ENCODE data around the gene OR5C1.
"Not testable (repeated sequence)": the region's sequence is repeated elsewhere in the genome, so short reads cannot be mapped to it uniquely, and the experiment has no call there.

OR5C1 gene

GRCh38 chr9:122810306-122810946, 21.7 kb downstream of the OR5C1 start:
- DNase-seq (ENCODE audit: low read depth), result peak; percentile 59

- DNase-seq (ENCODE audit: low read depth), result no peak
These were observed 24.0 kb downstream of the OR5C1 start for GRCh38 chr9:122812736-122813135.

- DNase-seq (ENCODE audit: low read depth), result no peak
These were observed 25.8 kb downstream of the OR5C1 start for GRCh38 chr9:122814545-122814944.

- no peak for DNase-seq (ENCODE audit: low read depth)
These were observed 26.8 kb downstream of the OR5C1 start for GRCh38 chr9:122815544-122815943.

GRCh38 chr9:122816163-122816867, 27.6 kb downstream of the OR5C1 start:
- no peak for DNase-seq (ENCODE audit: low read depth)

GRCh38 chr9:122819326-122819725, 30.6 kb downstream of the OR5C1 start:
- no peak for DNase-seq (ENCODE audit: low read depth)

- no peak for DNase-seq (ENCODE audit: low read depth)
These were observed 31.2 kb downstream of the OR5C1 start for GRCh38 chr9:122819791-122820489.

GRCh38 chr9:122820490-122820845, 31.7 kb downstream of the OR5C1 start:
- no peak for DNase-seq (ENCODE audit: low read depth)

- DNase-seq (ENCODE audit: low read depth), result no peak
These were observed 32.7 kb downstream of the OR5C1 start for GRCh38 chr9:122821278-122821943.

GRCh38 chr9:122822056-122822455, 33.3 kb downstream of the OR5C1 start:
- DNase-seq (ENCODE audit: low read depth), result no peak

GRCh38 chr9:122822938-122823337, 34.2 kb downstream of the OR5C1 start:
- DNase-seq (ENCODE audit: low read depth), result no peak

GRCh38 chr9:122827761-122828093, 39.0 kb downstream of the OR5C1 start:
- DNase-seq (ENCODE audit: low read depth), result no peak

GRCh38 chr9:122828965-122829284, 40.2 kb downstream of the OR5C1 start:
- not testable (repeated sequence) for DNase-seq (ENCODE audit: low read depth)

- DNase-seq (ENCODE audit: low read depth), result no peak
These were observed 43.5 kb downstream of the OR5C1 start for GRCh38 chr9:122832194-122832593.

- no peak for DNase-seq (ENCODE audit: low read depth)
These were observed 46.6 kb downstream of the OR5C1 start for GRCh38 chr9:122835313-122835731.

- no peak for DNase-seq (ENCODE audit: low read depth)
These were observed 48.6 kb downstream of the OR5C1 start for GRCh38 chr9:122837266-122837850.

- not testable (repeated sequence) for DNase-seq (ENCODE audit: low read depth)
These were observed 49.7 kb downstream of the OR5C1 start for GRCh38 chr9:122838441-122838840.
